ENCODE results near the gene NMT1. TPM values are rescaled to one million over a fixed set of nuclear protein-coding genes. Genes with fewer than 3 reads are reported as not detected.
A peak's percentile ranks its signal among the peaks of the same experiment; 100 is the strongest.
"Not testable (repeated sequence)": the region's sequence is repeated elsewhere in the genome, so short reads cannot be mapped to it uniquely, and the experiment has no call there.

Gene NMT1
- total RNA-seq, 4 donors from 2014 or later: 60.7 to 127 (median 71.5) TPM

DNA sequence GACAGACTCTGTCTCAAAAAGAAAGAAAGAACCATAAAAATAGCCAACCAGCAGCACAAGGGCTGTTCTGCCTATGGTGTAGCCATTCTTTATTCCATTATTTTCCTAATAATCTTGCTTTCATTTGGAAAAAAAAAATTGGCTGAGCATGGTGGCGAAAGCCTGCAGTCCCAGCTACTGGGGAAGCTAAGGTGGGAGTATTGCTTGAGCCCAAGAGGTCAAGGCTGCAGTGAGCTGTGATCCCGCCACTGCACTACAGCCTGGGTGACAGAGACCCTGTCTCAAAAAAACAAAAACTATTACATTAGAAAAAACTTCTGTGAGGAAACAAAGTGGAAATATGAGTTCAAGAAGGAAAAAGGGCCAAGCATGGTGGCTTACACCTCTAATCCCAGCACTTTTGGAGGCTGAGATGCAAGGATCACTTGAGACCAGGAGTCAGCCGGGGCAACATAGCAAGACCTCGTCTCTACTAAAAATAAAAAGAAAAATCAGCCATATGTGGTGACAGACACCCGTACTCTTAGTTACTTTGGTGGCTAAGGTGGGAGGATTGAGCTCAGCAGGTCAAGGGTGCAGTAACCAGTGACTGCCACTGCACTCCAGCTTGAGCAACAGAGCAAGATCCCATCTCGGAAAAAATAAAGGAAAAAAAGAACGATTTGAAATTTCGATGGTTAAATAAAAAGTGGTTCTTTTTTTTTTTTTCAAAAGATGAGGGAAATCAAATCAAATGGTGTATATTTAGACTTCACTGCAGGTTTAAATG is 12.1 kb upstream of the NMT1 start:
- H3K36me3 ChIP-seq: no peaks in the 10 kb centered on the region
- intact Hi-C loops (cut with DNase I; ENCODE audit: low total_unique reads): no loop called here
- DNase-seq: no peak
- no peak for ATAC-seq
- H3K27ac ChIP-seq: peak overlapping the region in 1 of 4 donors; percentile 94
- TF ChIP-seq POLR2A (IDR thresholded peaks at IDR 0.05): no peak
- TF ChIP-seq, protein P1, sequence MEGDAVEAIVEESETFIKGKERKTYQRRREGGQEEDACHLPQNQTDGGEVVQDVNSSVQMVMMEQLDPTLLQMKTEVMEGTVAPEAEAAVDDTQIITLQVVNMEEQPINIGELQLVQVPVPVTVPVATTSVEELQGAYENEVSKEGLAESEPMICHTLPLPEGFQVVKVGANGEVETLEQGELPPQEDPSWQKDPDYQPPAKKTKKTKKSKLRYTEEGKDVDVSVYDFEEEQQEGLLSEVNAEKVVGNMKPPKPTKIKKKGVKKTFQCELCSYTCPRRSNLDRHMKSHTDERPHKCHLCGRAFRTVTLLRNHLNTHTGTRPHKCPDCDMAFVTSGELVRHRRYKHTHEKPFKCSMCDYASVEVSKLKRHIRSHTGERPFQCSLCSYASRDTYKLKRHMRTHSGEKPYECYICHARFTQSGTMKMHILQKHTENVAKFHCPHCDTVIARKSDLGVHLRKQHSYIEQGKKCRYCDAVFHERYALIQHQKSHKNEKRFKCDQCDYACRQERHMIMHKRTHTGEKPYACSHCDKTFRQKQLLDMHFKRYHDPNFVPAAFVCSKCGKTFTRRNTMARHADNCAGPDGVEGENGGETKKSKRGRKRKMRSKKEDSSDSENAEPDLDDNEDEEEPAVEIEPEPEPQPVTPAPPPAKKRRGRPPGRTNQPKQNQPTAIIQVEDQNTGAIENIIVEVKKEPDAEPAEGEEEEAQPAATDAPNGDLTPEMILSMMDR (IDR thresholded peaks at IDR 0.05 in 4 of 5, conservative IDR thresholded peaks at IDR 0.05 in 1 of 5): peak in 2 of 5 experiments; percentile 15 to 19
- in situ Hi-C loops (cut with MboI; ENCODE audit: low sequenced_read_pairs in 4 of 4): loop anchor here in 1 of 4 donors (25.0 kb wide), 1 partner anchor 287 kb away; the partner anchor contains the start of gene ADAM11
- no peaks in the 10 kb centered on the region for H3K9me3 ChIP-seq
- no peak overlapping the region for H3K4me3 ChIP-seq
- peaks cover 20 to 21% of the 10 kb centered on the region in 2 donors for H3K4me1 ChIP-seq
- H3K27me3 ChIP-seq: no peaks in the 10 kb centered on the region

DNA sequence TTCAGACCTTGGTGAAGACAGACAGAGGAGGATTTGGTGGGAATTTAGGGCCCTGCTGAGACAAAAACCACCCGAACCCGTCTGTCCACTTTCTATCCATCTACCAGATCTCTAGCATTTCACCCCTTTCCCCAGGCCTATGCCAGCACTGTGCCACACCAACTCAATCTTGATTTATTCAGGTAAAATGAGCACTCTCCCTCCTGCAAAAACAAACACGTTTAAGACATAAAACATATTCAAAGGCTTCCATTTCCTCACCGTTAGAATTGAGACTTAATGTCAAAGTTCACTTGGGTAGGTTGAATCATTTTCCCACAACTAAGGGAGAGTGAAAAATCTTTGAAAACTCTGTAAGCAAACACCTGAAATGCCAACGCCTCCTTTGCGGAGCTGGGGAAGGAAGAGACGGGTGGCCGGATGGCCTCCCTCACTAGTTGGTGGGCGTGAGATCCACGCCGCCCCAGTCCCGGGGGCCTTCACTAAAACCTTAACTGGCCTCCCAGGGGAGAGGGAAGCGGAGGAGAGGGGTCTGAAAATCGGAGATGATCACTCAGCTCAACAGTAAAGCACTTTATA is 10.5 kb upstream of the NMT1 start:
- in situ Hi-C loops (cut with MboI; ENCODE audit: low sequenced_read_pairs in 4 of 4) (loop anchor here in 1 of 4 donors (25.0 kb wide), 1 partner anchor 112 kb away; the partner anchor contains the start of gene HEXIM2), intact Hi-C loops (cut with DNase I; ENCODE audit: low total_unique reads) (loop anchor here (1.0 to 2.0 kb wide), 2 partner anchors 11 to 48 kb away; partner anchors contain the start of gene NMT1)
- H3K9me3 ChIP-seq: no peaks in the 10 kb centered on the region
- peak overlapping the region; percentile 94 to 97 (median 94) for H3K27ac ChIP-seq
- H3K4me3 ChIP-seq: peak overlapping the region; percentile 67 to 82 (median 77)
- no peaks in the 10 kb centered on the region for H3K36me3 ChIP-seq
- H3K4me1 ChIP-seq: peaks cover 20 to 21% of the 10 kb centered on the region in 2 donors
- DNase-seq (no peak), ATAC-seq (peak; percentile 11 to 23)
- H3K27me3 ChIP-seq: no peaks in the 10 kb centered on the region
- TF ChIP-seq POLR2A (IDR thresholded peaks at IDR 0.05): no peak
- TF ChIP-seq, protein P1 (IDR thresholded peaks at IDR 0.05 in 4 of 5, conservative IDR thresholded peaks at IDR 0.05 in 1 of 5): no peak

DNA sequence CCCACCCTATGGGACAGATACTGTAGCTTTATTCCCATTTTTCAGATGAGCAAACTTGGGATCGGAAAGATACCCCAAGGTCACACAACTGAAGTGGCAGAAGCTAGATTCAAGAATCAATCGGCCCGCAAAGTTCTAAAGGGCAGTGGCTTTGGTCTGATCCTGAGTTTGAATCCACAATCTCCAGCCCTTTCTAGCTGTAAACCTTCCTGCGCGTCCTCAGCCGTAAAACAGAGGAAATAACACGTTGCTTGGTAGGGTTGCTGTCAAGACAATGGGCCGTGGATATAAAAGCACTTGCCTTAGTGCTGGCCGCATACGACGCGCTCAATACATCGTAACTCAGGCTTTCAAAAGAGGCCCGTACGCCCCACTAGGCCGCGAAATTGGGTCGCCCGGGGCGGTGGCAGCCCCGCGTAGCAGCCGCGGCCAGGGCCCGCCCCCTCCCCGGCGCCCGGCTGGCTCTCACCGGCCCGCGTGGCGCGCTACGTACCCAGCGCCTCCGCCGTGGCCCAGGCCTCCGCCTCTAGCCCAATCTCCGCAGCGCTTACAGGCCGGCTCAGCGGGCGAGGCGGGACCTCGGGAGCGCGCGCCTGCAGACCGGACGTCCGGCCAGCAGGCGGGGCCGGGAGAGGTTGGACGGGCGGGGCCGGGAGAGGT is 9.9 kb upstream of the NMT1 start, which contains the start of gene DCAKD:
DCAKD (minus strand) TSS at position 573 of the 660 bp plus-strand sequence. CDS start 16,747 bp downstream, outside the sequence.
- intact Hi-C loops (cut with DNase I; ENCODE audit: low total_unique reads): loop anchor here (1.0 to 2.0 kb wide), 2 partner anchors 10 to 48 kb away; partner anchors contain the start of gene NMT1

DNA sequence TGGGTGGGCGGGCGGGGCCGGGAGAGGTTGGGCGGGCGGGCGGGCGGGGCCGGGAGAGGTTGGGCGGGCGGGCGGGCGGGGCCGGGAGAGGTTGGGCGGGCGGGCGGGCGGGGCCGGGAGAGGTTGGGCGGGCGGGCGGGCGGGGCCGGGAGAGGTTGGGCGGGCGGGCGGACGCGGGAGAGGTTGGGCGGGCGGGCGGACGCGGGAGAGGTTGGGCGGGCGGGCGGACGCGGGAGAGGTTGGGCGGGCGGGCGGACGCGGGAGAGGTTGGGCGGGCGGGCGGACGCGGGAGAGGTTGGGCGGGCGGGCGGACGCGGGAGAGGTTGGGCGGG is 9.4 kb upstream of the NMT1 start:
- H3K36me3 ChIP-seq, H3K9me3 ChIP-seq, ATAC-seq, H3K27me3 ChIP-seq, DNase-seq: not testable (repeated sequence)
- Histone ChIP-seq H3K4me3 (peak overlapping the region in 3 of 4 donors; percentile 65 to 79 (median 78)), H3K27ac (peak overlapping the region; percentile 81 to 93 (median 86)), H3K4me1 (peaks cover 16 to 20% of the 10 kb centered on the region in 2 donors)
- in situ Hi-C loops (cut with MboI; ENCODE audit: low sequenced_read_pairs in 4 of 4): loop anchor here in 1 of 4 donors (25.0 kb wide), 1 partner anchor 111 kb away; the partner anchor contains the start of gene HEXIM2
- intact Hi-C loops (cut with DNase I; ENCODE audit: low total_unique reads): loop anchor here (1.0 to 2.0 kb wide), 2 partner anchors 10 to 47 kb away; partner anchors contain the start of gene NMT1

More for the DNA sequence above, 9.9 kb upstream of the NMT1 start, which contains the start of gene DCAKD:
- Histone ChIP-seq H3K36me3 (no peaks in the 10 kb centered on the region), H3K4me1 (peaks cover 17 to 20% of the 10 kb centered on the region in 2 donors), H3K4me3 (peak within 1 kb of the TSS; percentile 76 to 82 (median 78)), H3K9me3 (no peaks in the 10 kb centered on the region), H3K27me3 (no peaks in the 10 kb centered on the region), H3K27ac (peak within 1 kb of the TSS; percentile 94 to 97 (median 94))
- peak; percentile 91 to 94 for DNase-seq
- peak; percentile 90 to 93 for ATAC-seq
- in situ Hi-C loops (cut with MboI; ENCODE audit: low sequenced_read_pairs in 4 of 4): loop anchor here in 1 of 4 donors (25.0 kb wide), 1 partner anchor 111 kb away; the partner anchor contains the start of gene HEXIM2
- TF ChIP-seq, protein P1 (IDR thresholded peaks at IDR 0.05 in 4 of 5, conservative IDR thresholded peaks at IDR 0.05 in 1 of 5): peak in 2 of 5 experiments; percentile 27 to 31
- peak; percentile 84 to 85 for TF ChIP-seq POLR2A (IDR thresholded peaks at IDR 0.05)

Measured in gastrocnemius medialis (tissue), 4 donors.